Mesendoderm (in vitro differentiated cells): ENCODE data around the gene RRAS2.

Experiments
- DNase-seq: peaks from one replicate; pipeline ENCODE4 v3.0.0; 2013
- H2AK5ac ChIP-seq: 2 replicates; pipeline ENCODE4 v1.6.1; 2013; ENCODE audit warnings: low read length, inconsistent platforms
- H2BK120ac ChIP-seq: 2 replicates; pipeline ENCODE4 v1.6.1; 2013; ENCODE audit warnings: low read depth, mild to moderate bottlenecking, low read length, moderate library complexity, mixed read lengths
- H2BK15ac ChIP-seq: replicated peaks from 2 replicates; pipeline ENCODE4 v1.6.1; 2013; ENCODE audit warnings: low read depth, mild to moderate bottlenecking, moderate library complexity
- H2BK5ac ChIP-seq: 2 replicates; pipeline ENCODE4 v1.6.1; 2013; ENCODE audit warnings: low read length, inconsistent platforms
- H3K18ac ChIP-seq: 2 replicates; pipeline ENCODE4 v1.6.1; 2013; ENCODE audit warnings: mild to moderate bottlenecking, low read length, mixed read lengths
- H3K23ac ChIP-seq: one replicate; pipeline ENCODE4 v1.6.1; 2013; ENCODE audit warnings: low read length
- H3K27ac ChIP-seq: 2 replicates; pipeline ENCODE4 v1.5.1; 2013; ENCODE audit warnings: low read depth, mild to moderate bottlenecking, inconsistent platforms, low read length, moderate library complexity
- H3K27me3 ChIP-seq: 2 replicates; pipeline ENCODE4 v1.6.1; 2013; ENCODE audit warnings: low read length, control low read depth, mild to moderate bottlenecking, inconsistent platforms; ENCODE audit not compliant: insufficient read depth, poor library complexity
- H3K36me3 ChIP-seq: 2 replicates; pipeline ENCODE4 v1.6.1; 2013; ENCODE audit warnings: low read length, inconsistent platforms; ENCODE audit not compliant: control insufficient read depth, insufficient read depth
- H3K4ac ChIP-seq: one replicate; pipeline ENCODE4 v1.6.1; 2013; ENCODE audit warnings: low read depth, mild to moderate bottlenecking, low read length, moderate library complexity
- H3K4me1 ChIP-seq: 2 replicates; pipeline ENCODE4 v1.6.1; 2013; ENCODE audit warnings: low read depth, low read length, inconsistent platforms; ENCODE audit not compliant: control insufficient read depth
- H3K4me2 ChIP-seq: 2 replicates; pipeline ENCODE4 v1.6.1; 2013; ENCODE audit warnings: low read length
- H3K4me3 ChIP-seq: 2 replicates; pipeline ENCODE4 v1.5.1; 2013; ENCODE audit warnings: mild to moderate bottlenecking, low read length
- H3K56ac ChIP-seq: one replicate; pipeline ENCODE4 v1.6.1; 2013; ENCODE audit warnings: low read length
- H3K79me1 ChIP-seq: 2 replicates; pipeline ENCODE4 v1.6.1; 2013; ENCODE audit warnings: low read length, inconsistent platforms
- H3K79me2 ChIP-seq: 2 replicates; pipeline ENCODE4 v1.6.1; 2013; ENCODE audit warnings: mild to moderate bottlenecking, low read length; ENCODE audit not compliant: control insufficient read depth, insufficient read depth
- H3K9ac ChIP-seq: 2 replicates; pipeline ENCODE4 v1.6.1; 2013; ENCODE audit warnings: low read length, inconsistent platforms
- H4K5ac ChIP-seq: one replicate; pipeline ENCODE4 v1.6.1; 2013; ENCODE audit warnings: low read length
- H4K8ac ChIP-seq: one replicate; pipeline ENCODE4 v1.6.1; 2013; ENCODE audit warnings: low read depth, mild to moderate bottlenecking, control low read depth, low read length, moderate library complexity
- WGBS: extraction: QIAGEN DNeasy Blood & Tissue Kit; methylation state at CpG from one replicate; pipeline ENCODE4 v1.1.7; 2013; ENCODE audit warnings: low lambda C conversion rate, missing lambda C conversion rate; ENCODE audit not compliant: insufficient coverage; ENCODE audit errors: extremely low coverage; 5-methylcytosine and 5-hydroxymethylcytosine counted together

The RRAS2 gene

GRCh38 chr11:14350716-14351238, 8.2 kb downstream of the RRAS2 start:
- Histone ChIP-seq H3K4me3 (no peak overlapping the region), H2BK120ac (no peak overlapping the region), H3K79me2 (peaks cover 72% of the 10 kb centered on the region), H3K27ac (no peak overlapping the region), H3K4ac (no peak overlapping the region), H3K79me1 (no peaks in the 10 kb centered on the region), H4K5ac (no peak overlapping the region), H3K36me3 (no peaks in the 10 kb centered on the region), H3K56ac (no peak overlapping the region), H3K27me3 (no peaks in the 10 kb centered on the region), H3K9ac (no peak overlapping the region), H4K8ac (no peak overlapping the region), H3K4me1 (no peaks in the 10 kb centered on the region), H2BK15ac (no peak overlapping the region), H3K4me2 (no peak overlapping the region), H2BK5ac (no peak overlapping the region), H2AK5ac (no peak overlapping the region), H3K18ac (no peak overlapping the region), H3K23ac (no peak overlapping the region)
- no CpG with 5 or more reads among the region's 3 CpGs for WGBS
- no peak for DNase-seq

- WGBS = no CpG with 5 or more reads among the region's 2 CpGs
- peak; percentile 63 for DNase-seq
These were observed 8.8 kb downstream of the RRAS2 start for GRCh38 chr11:14350215-14350614.

GRCh38 chr11:14347991-14348390, 11.0 kb downstream of the RRAS2 start:
- H2BK15ac ChIP-seq = no peak overlapping the region
- H2BK5ac ChIP-seq = no peak overlapping the region
- no peak overlapping the region for H3K27ac ChIP-seq
- H3K9ac ChIP-seq = no peak overlapping the region
- no peaks in the 10 kb centered on the region for H3K27me3 ChIP-seq
- DNase-seq = no peak
- H3K4me1 ChIP-seq = no peaks in the 10 kb centered on the region
- WGBS = no CpG with 5 or more reads among the region's 1 CpG
- H4K8ac ChIP-seq = no peak overlapping the region
- no peaks in the 10 kb centered on the region for H3K36me3 ChIP-seq
- H3K56ac ChIP-seq = no peak overlapping the region
- no peak overlapping the region for H3K18ac ChIP-seq
- H3K4ac ChIP-seq = no peak overlapping the region
- H3K4me3 ChIP-seq = no peak overlapping the region
- no peak overlapping the region for H2BK120ac ChIP-seq
- no peak overlapping the region for H3K4me2 ChIP-seq
- H3K79me2 ChIP-seq = peaks cover 73% of the 10 kb centered on the region
- no peak overlapping the region for H3K23ac ChIP-seq
- no peak overlapping the region for H4K5ac ChIP-seq
- no peak overlapping the region for H2AK5ac ChIP-seq
- no peaks in the 10 kb centered on the region for H3K79me1 ChIP-seq

More at GRCh38 chr11:14350215-14350614, 8.8 kb downstream of the RRAS2 start:
- H3K18ac ChIP-seq = no peak overlapping the region
- H3K23ac ChIP-seq = no peak overlapping the region
- H2BK120ac ChIP-seq = no peak overlapping the region
- H3K4me3 ChIP-seq = no peak overlapping the region
- H3K4me1 ChIP-seq = no peaks in the 10 kb centered on the region
- no peak overlapping the region for H2AK5ac ChIP-seq
- no peak overlapping the region for H4K8ac ChIP-seq
- peaks cover 75% of the 10 kb centered on the region for H3K79me2 ChIP-seq
- no peak overlapping the region for H4K5ac ChIP-seq
- no peaks in the 10 kb centered on the region for H3K27me3 ChIP-seq
- no peak overlapping the region for H3K4me2 ChIP-seq
- H3K36me3 ChIP-seq = no peaks in the 10 kb centered on the region
- H3K9ac ChIP-seq = no peak overlapping the region
- H3K27ac ChIP-seq = no peak overlapping the region
- no peak overlapping the region for H3K4ac ChIP-seq
- H3K79me1 ChIP-seq = no peaks in the 10 kb centered on the region
- H3K56ac ChIP-seq = no peak overlapping the region
- no peak overlapping the region for H2BK15ac ChIP-seq
- no peak overlapping the region for H2BK5ac ChIP-seq

GRCh38 chr11:14347494-14347893, 11.5 kb downstream of the RRAS2 start:
- H2AK5ac ChIP-seq = no peak overlapping the region
- no peak overlapping the region for H2BK15ac ChIP-seq
- H3K23ac ChIP-seq = no peak overlapping the region
- no peak overlapping the region for H4K5ac ChIP-seq
- H3K27ac ChIP-seq = no peak overlapping the region
- peaks cover 72% of the 10 kb centered on the region for H3K79me2 ChIP-seq
- no peak overlapping the region for H2BK5ac ChIP-seq
- no peak overlapping the region for H3K9ac ChIP-seq
- no peaks in the 10 kb centered on the region for H3K79me1 ChIP-seq
- no peak overlapping the region for H3K56ac ChIP-seq
- no peak overlapping the region for H3K18ac ChIP-seq
- no peaks in the 10 kb centered on the region for H3K4me1 ChIP-seq
- no peak overlapping the region for H3K4me2 ChIP-seq
- no peak overlapping the region for H3K4ac ChIP-seq
- no peaks in the 10 kb centered on the region for H3K27me3 ChIP-seq
- H3K4me3 ChIP-seq = no peak overlapping the region
- H3K36me3 ChIP-seq = no peaks in the 10 kb centered on the region
- no peak overlapping the region for H2BK120ac ChIP-seq
- no peak overlapping the region for H4K8ac ChIP-seq
- no peak for DNase-seq
- no CpG with 5 or more reads among the region's 7 CpGs for whole genome bisulfite sequencing

GRCh38 chr11:14346303-14346955, 12.6 kb downstream of the RRAS2 start:
- no peak overlapping the region for H3K4me3 ChIP-seq
- H2BK15ac ChIP-seq = no peak overlapping the region
- H3K23ac ChIP-seq = no peak overlapping the region
- H2AK5ac ChIP-seq = no peak overlapping the region
- no peak overlapping the region for H3K56ac ChIP-seq
- no peaks in the 10 kb centered on the region for H3K36me3 ChIP-seq
- no peak overlapping the region for H4K8ac ChIP-seq
- peaks cover 73% of the 10 kb centered on the region for H3K79me2 ChIP-seq
- H2BK5ac ChIP-seq = no peak overlapping the region
- H4K5ac ChIP-seq = no peak overlapping the region
- no peaks in the 10 kb centered on the region for H3K27me3 ChIP-seq
- no peak overlapping the region for H3K27ac ChIP-seq
- no peak overlapping the region for H3K4ac ChIP-seq
- no peak for DNase-seq
- H3K79me1 ChIP-seq = no peaks in the 10 kb centered on the region
- no peak overlapping the region for H3K4me2 ChIP-seq
- H2BK120ac ChIP-seq = no peak overlapping the region
- H3K9ac ChIP-seq = no peak overlapping the region
- no peak overlapping the region for H3K18ac ChIP-seq
- peaks cover 2% of the 10 kb centered on the region for H3K4me1 ChIP-seq
- WGBS = no CpG with 5 or more reads among the region's 2 CpGs

GRCh38 chr11:14345668-14346067, 13.3 kb downstream of the RRAS2 start:
- Histone ChIP-seq H2BK120ac (no peak overlapping the region), H3K79me2 (peaks cover 71% of the 10 kb centered on the region), H3K56ac (no peak overlapping the region), H2BK15ac (no peak overlapping the region), H3K4me2 (no peak overlapping the region), H3K23ac (no peak overlapping the region), H3K4ac (no peak overlapping the region), H3K4me3 (no peak overlapping the region), H3K9ac (no peak overlapping the region), H3K79me1 (no peaks in the 10 kb centered on the region), H3K18ac (no peak overlapping the region), H2BK5ac (no peak overlapping the region), H4K8ac (no peak overlapping the region), H3K27ac (no peak overlapping the region), H3K27me3 (no peaks in the 10 kb centered on the region), H2AK5ac (no peak overlapping the region), H3K4me1 (peaks cover 2% of the 10 kb centered on the region), H4K5ac (no peak overlapping the region), H3K36me3 (no peaks in the 10 kb centered on the region)
- WGBS = no CpG with 5 or more reads among the region's 1 CpG
- DNase-seq = no peak
